Breast epithelium (tissue), 3 donors: Measurements from ENCODE around the gene HIGD1B.

ENCODE experiments used
- CTCF ChIP-seq, 3 donors: fragments of 450-650 bp; IDR thresholded peaks; one replicate each; pipeline ENCODE4 v1.5.1; 2016 to 2017; ENCODE audit warnings: antibody characterized with exemption in 3 of 3, mild to moderate bottlenecking in 3 of 3, moderate library complexity in 3 of 3
- POLR2AphosphoS5 ChIP-seq, 3 donors: sonication (generic); formaldehyde crosslinking; IDR thresholded peaks; one replicate each; pipeline ENCODE4 v1.6.1; 2017; ENCODE audit warnings: antibody characterized with exemption in 3 of 3

GRCh38 chr17:44832805-44833204 lies 14.9 kb upstream of the HIGD1B start:
- TF ChIP-seq CTCF (IDR thresholded peaks at IDR 0.05) = no peak
- TF ChIP-seq POLR2AphosphoS5 (IDR thresholded peaks at IDR 0.05) = no peak
